Neural cell (in vitro differentiated cells): ENCODE measurements around the gene CAPN13. TPM values are rescaled to one million over a fixed set of nuclear protein-coding genes. Genes with fewer than 3 reads are reported as not detected.

Experiments
- H2AFZ ChIP-seq: fragments of 200-600, 300-800 bp; sonication (generic), shearing (Covaris generic); 2 replicates; pipeline ENCODE4 v1.6.0; 2014; ENCODE audit warnings: low read depth, mild to moderate bottlenecking, antibody characterized with exemption, low read length, moderate library complexity
- H3F3A ChIP-seq: fragments of 200-600 bp; shearing (Covaris generic); 2 replicates; pipeline ENCODE4 v1.6.1; 2016; ENCODE audit warnings: mild to moderate bottlenecking, moderate library complexity, mixed read lengths, antibody characterized with exemption, low read length; ENCODE audit not compliant: insufficient read depth, poor library complexity, severe bottlenecking
- H3K27ac ChIP-seq: fragments of 200-600, 300-800 bp; sonication (generic), shearing (Covaris generic); 2 replicates; pipeline ENCODE4 v1.5.1; 2014; ENCODE audit warnings: mild to moderate bottlenecking, low read length, moderate library complexity
- H3K27me3 ChIP-seq: fragments of 300-800, 200-600 bp; sonication (generic), shearing (Covaris generic); 2 replicates; pipeline ENCODE4 v1.6.0; 2014; ENCODE audit warnings: mild to moderate bottlenecking, low read depth, low read length, moderate library complexity; ENCODE audit not compliant: insufficient read depth
- H3K36me3 ChIP-seq: fragments of 300-800, 200-600 bp; sonication (generic), shearing (Covaris generic); 2 replicates; pipeline ENCODE4 v1.5.1; 2014; ENCODE audit warnings: mild to moderate bottlenecking, antibody characterized with exemption, low read length, moderate library complexity; ENCODE audit not compliant: insufficient read depth
- H3K4me2 ChIP-seq: fragments of 300-800, 200-600 bp; sonication (generic), shearing (Covaris generic); 2 replicates; pipeline ENCODE4 v1.6.0; 2014; ENCODE audit warnings: mild to moderate bottlenecking, low read length
- H3K4me3 ChIP-seq: fragments of 300-800, 200-600 bp; sonication (generic), shearing (Covaris generic); 2 replicates; pipeline ENCODE4 v1.5.1; 2014; ENCODE audit warnings: mild to moderate bottlenecking, low read length, moderate library complexity
- H3K79me2 ChIP-seq: fragments of 200-600 bp; shearing (Covaris generic); replicated peaks from 2 replicates; pipeline ENCODE4 v1.6.0; 2014; ENCODE audit warnings: mild to moderate bottlenecking, low read length, moderate library complexity; ENCODE audit not compliant: insufficient read depth
- H3K9ac ChIP-seq: fragments of 300-800, 200-600 bp; sonication (generic), shearing (Covaris generic); 2 replicates; pipeline ENCODE4 v1.6.1; 2016; ENCODE audit warnings: mild to moderate bottlenecking, low read length, mixed read lengths
- H3K9me2 ChIP-seq: fragments of 200-600 bp; shearing (Covaris generic); 2 replicates; pipeline ENCODE4 v1.6.1; 2016; ENCODE audit warnings: mild to moderate bottlenecking, low read length, mixed read lengths; ENCODE audit not compliant: insufficient read depth
- H3K9me3 ChIP-seq: fragments of 200-600, 300-800 bp; sonication (generic), shearing (Covaris generic); 2 replicates; pipeline ENCODE4 v1.6.1; 2016; ENCODE audit warnings: mild to moderate bottlenecking, mixed run types, low read length, moderate library complexity, mixed read lengths
- H4K20me1 ChIP-seq: fragments of 200-600 bp; shearing (Covaris generic); 2 replicates; pipeline ENCODE4 v1.6.1; 2016; ENCODE audit warnings: mild to moderate bottlenecking, mixed run types; ENCODE audit not compliant: insufficient read depth
- EP300 ChIP-seq: fragments of 450-650 bp; conservative IDR thresholded peaks from 2 replicates; pipeline ENCODE4 v1.6.1; 2014; ENCODE audit warnings: antibody characterized with exemption, mild to moderate bottlenecking, moderate library complexity; ENCODE audit not compliant: poor library complexity, severe bottlenecking
- EZH2 ChIP-seq: fragments of 200-600, 300-800 bp; shearing (Covaris generic), sonication (generic); IDR thresholded peaks from 2 replicates; pipeline ENCODE4 v1.6.1; 2014; ENCODE audit warnings: antibody characterized with exemption, low read length, borderline replicate concordance, mild to moderate bottlenecking; ENCODE audit not compliant: insufficient read depth, poor library complexity, severe bottlenecking
- MXI1 ChIP-seq: fragments of 450-650 bp; conservative IDR thresholded peaks from 2 replicates; pipeline ENCODE4 v1.6.1; 2014; ENCODE audit warnings: antibody characterized with exemption, mild to moderate bottlenecking; ENCODE audit not compliant: poor library complexity, severe bottlenecking
- POLR2AphosphoS5 ChIP-seq: IDR thresholded peaks from 2 replicates; pipeline ENCODE4 v1.6.1; 2012
- RAD21 ChIP-seq: fragments of 450-650 bp; conservative IDR thresholded peaks from 2 replicates; pipeline ENCODE4 v1.6.1; 2014; ENCODE audit warnings: antibody characterized with exemption, mild to moderate bottlenecking, moderate library complexity
- SMC3 ChIP-seq: fragments of 450-650 bp; conservative IDR thresholded peaks from 2 replicates; pipeline ENCODE4 v1.6.1; 2014; ENCODE audit warnings: antibody characterized with exemption, mild to moderate bottlenecking, moderate library complexity; ENCODE audit not compliant: poor library complexity
- TAF1 ChIP-seq: IDR thresholded peaks from 2 replicates; pipeline ENCODE4 v1.6.1; 2012; ENCODE audit warnings: low read depth
- polyA plus RNA-seq: library from polyadenylated mRNA; depleted of rRNA; stranded (reverse); fragments of >200 nt; gene quantifications from 2 replicates; pipeline ENCODE4 v1.2.3, GENCODE V29; 2014
- TF ChIP-seq, protein P1 (sequence below): fragments of 450-650 bp; IDR thresholded peaks from 2 replicates; pipeline ENCODE4 v1.5.1; 2014; ENCODE audit warnings: antibody characterized with exemption, mild to moderate bottlenecking, moderate library complexity; ENCODE audit not compliant: poor library complexity, severe bottlenecking
- TF ChIP-seq, protein P2 (sequence below): IDR thresholded peaks from 2 replicates; pipeline ENCODE4 v1.6.1; 2012; ENCODE audit warnings: borderline replicate concordance

Gene CAPN13
- polyA plus RNA-seq, 1 donor from 2014 or later, result not detected

DNA sequence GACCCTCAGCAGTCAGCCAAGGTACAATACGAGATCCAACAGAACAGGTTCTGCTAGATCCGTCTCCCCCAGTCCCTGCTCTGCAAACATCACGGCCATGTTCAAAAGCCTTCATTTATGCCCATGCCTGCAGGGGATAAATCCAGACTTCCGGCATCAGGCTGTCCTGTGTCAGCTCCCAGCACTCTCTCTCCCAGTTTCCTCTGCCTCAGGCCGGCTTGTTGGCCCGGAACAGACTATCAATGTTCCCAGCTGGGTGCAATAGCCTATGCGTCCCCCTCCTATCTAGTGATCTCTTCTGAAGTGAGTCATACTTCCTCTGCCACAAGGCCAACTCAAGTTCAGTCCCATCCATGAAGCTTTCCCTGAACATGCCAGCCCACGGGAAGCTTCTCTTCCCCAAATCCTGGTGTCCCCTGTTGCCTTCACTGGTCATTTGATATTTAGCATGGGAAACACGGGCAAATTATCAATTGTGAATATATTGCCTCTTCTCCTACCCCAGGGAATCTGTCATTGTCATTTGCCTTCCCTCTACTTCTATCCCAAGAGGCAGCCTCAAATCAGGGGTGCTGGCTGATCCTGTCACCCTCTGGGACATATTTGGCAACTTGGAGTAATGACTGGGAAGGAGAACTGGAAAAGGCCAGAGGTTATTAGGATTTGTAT lies 51.1 kb downstream of the CAPN13 start:
- no peaks in the 10 kb centered on the region for H4K20me1 ChIP-seq
- H2AFZ ChIP-seq, result no peak overlapping the region

DNA sequence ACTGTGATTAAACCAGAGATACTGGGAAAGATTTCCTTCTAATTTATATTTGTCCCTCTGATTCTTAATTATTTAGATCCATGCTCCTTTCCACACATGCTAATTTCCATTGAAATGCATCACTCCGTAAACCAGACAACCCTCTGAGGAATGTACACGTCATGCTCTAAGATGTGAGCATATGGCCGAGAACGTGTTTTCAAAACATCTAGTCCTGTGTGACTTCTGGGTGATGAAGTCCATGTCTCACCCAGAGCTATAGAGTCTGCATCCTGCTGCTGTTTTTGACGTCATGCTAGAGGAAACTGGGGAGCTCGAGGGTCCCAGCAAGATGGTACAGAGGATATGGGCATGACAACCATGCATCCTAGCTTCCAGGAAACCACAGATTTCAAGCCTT lies 53.6 kb downstream of the CAPN13 start:
- Histone ChIP-seq H3K36me3 (no peaks in the 10 kb centered on the region), H3K9me2 (no peaks in the 10 kb centered on the region), H3K9ac (no peak overlapping the region), H3K4me3 (no peak overlapping the region), H3K4me2 (no peak overlapping the region), H3K27ac (no peak overlapping the region), H4K20me1 (no peaks in the 10 kb centered on the region), H3K79me2 (no peaks in the 10 kb centered on the region), H2AFZ (no peak overlapping the region), H3K27me3 (no peaks in the 10 kb centered on the region), H3F3A (no peaks in the 10 kb centered on the region), H3K9me3 (no peaks in the 10 kb centered on the region)
- TF ChIP-seq SMC3, result no peak

More for the DNA sequence above, 51.1 kb downstream of the CAPN13 start:
- H3K9me2 ChIP-seq, result no peaks in the 10 kb centered on the region
- H3K27ac ChIP-seq, result no peak overlapping the region
- no peak overlapping the region for H3K9ac ChIP-seq
- no peaks in the 10 kb centered on the region for H3K36me3 ChIP-seq
- H3F3A ChIP-seq, result no peaks in the 10 kb centered on the region
- H3K79me2 ChIP-seq, result no peaks in the 10 kb centered on the region
- H3K27me3 ChIP-seq, result no peaks in the 10 kb centered on the region
- H3K4me3 ChIP-seq, result no peak overlapping the region
- H3K9me3 ChIP-seq, result no peaks in the 10 kb centered on the region
- H3K4me2 ChIP-seq, result no peak overlapping the region
- TF ChIP-seq, protein P1, sequence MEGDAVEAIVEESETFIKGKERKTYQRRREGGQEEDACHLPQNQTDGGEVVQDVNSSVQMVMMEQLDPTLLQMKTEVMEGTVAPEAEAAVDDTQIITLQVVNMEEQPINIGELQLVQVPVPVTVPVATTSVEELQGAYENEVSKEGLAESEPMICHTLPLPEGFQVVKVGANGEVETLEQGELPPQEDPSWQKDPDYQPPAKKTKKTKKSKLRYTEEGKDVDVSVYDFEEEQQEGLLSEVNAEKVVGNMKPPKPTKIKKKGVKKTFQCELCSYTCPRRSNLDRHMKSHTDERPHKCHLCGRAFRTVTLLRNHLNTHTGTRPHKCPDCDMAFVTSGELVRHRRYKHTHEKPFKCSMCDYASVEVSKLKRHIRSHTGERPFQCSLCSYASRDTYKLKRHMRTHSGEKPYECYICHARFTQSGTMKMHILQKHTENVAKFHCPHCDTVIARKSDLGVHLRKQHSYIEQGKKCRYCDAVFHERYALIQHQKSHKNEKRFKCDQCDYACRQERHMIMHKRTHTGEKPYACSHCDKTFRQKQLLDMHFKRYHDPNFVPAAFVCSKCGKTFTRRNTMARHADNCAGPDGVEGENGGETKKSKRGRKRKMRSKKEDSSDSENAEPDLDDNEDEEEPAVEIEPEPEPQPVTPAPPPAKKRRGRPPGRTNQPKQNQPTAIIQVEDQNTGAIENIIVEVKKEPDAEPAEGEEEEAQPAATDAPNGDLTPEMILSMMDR, result no peak
- TF ChIP-seq EP300 (no peak), TAF1 (no peak), MXI1 (no peak), POLR2AphosphoS5 (no peak), SMC3 (no peak), EZH2 (no peak), RAD21 (no peak)
- TF ChIP-seq, protein P2, sequence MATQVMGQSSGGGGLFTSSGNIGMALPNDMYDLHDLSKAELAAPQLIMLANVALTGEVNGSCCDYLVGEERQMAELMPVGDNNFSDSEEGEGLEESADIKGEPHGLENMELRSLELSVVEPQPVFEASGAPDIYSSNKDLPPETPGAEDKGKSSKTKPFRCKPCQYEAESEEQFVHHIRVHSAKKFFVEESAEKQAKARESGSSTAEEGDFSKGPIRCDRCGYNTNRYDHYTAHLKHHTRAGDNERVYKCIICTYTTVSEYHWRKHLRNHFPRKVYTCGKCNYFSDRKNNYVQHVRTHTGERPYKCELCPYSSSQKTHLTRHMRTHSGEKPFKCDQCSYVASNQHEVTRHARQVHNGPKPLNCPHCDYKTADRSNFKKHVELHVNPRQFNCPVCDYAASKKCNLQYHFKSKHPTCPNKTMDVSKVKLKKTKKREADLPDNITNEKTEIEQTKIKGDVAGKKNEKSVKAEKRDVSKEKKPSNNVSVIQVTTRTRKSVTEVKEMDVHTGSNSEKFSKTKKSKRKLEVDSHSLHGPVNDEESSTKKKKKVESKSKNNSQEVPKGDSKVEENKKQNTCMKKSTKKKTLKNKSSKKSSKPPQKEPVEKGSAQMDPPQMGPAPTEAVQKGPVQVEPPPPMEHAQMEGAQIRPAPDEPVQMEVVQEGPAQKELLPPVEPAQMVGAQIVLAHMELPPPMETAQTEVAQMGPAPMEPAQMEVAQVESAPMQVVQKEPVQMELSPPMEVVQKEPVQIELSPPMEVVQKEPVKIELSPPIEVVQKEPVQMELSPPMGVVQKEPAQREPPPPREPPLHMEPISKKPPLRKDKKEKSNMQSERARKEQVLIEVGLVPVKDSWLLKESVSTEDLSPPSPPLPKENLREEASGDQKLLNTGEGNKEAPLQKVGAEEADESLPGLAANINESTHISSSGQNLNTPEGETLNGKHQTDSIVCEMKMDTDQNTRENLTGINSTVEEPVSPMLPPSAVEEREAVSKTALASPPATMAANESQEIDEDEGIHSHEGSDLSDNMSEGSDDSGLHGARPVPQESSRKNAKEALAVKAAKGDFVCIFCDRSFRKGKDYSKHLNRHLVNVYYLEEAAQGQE, result no peak
